Activated naive CD4-positive, alpha-beta T cell (primary cell): ENCODE measurements around the gene RBM3.

Experiments used
- DNase-seq, 4 experiments: peaks; one replicate each; lab custom pipeline; 2025; lab: John Stamatoyannopoulos, UW

The RBM3 gene

GRCh38 chrX:48578661-48579128 is 4.4 kb downstream of the RBM3 start:
- DNase-seq = no peak

GRCh38 chrX:48579259-48579658 is 5.0 kb downstream of the RBM3 start:
- no peak for DNase-seq

GRCh38 chrX:48580662-48581061 is 6.4 kb downstream of the RBM3 start:
- DNase-seq = no peak

GRCh38 chrX:48584698-48585097 is 10.4 kb downstream of the RBM3 start:
- no peak for DNase-seq

- no peak for DNase-seq
Observed at GRCh38 chrX:48589482-48590162, 15.3 kb downstream of the RBM3 start.

DNA sequence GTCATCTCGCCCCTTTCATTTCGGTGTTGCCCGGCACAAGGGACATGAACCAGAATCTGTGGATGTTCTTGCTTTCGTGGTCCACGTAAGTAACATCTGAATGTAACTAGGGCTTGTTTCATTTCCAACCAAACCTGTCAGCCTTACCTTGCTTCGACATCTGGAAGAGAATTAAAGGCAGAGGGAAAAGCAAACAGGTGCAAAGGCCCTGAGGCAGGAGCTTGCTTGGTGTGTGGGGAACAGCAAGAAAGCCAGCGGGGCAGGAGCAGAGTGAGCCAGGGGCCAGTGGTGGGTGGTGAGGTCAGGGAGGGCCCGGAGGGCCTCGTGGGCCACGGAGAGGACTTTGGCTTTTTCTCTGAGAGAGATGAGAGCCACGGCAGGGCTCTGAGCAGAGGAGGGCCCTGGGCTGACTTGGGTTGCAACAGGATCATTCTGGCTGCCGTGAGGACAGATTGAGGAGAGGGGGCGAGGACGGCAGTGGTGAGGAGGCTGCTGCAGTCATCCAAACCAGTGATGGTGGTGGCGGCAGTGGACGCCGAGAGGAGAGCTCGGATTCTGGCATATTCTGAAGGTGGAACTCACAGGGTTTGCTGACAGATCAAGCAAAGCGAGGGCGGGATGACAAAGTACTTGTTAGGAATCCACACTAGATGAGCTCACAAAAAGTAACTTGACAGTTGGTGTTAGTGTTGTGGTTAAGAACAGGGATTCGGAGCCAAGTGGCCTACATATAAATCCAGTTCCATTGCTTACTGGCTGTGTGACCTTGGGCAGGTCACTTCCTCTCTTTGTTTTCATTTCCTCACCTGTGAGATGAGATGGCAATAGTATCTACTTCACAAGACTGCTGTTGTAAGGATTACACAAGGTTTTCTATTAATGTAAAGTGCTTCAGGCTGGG is 16.2 kb downstream of the RBM3 start:
- DNase-seq = no peak

DNA sequence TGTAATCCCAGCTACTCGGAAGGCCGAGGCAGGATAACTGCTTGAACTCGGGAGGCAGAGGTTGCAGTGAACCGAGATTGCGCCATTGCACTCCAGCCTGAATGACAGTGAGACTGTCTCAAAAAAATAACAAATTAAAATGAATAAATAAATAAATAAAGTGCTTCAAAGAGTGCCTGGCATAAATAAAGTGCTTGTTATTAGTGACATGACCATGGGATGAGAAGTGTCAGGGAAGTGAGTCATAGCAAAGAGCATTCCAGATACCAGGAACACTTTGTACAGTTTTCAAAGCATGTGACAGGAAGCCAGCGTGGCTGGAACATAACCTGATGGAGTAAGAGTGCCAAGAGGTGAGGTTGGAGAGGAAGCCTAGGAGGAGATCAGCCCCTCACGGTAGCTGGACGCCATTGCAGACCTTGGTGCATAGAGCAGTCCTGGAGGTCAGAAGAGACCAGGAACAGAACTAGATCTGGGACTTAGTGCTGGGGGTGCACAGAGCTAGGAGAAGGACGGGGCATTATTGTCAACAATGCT is 17.0 kb downstream of the RBM3 start:
- no peak for DNase-seq

DNA sequence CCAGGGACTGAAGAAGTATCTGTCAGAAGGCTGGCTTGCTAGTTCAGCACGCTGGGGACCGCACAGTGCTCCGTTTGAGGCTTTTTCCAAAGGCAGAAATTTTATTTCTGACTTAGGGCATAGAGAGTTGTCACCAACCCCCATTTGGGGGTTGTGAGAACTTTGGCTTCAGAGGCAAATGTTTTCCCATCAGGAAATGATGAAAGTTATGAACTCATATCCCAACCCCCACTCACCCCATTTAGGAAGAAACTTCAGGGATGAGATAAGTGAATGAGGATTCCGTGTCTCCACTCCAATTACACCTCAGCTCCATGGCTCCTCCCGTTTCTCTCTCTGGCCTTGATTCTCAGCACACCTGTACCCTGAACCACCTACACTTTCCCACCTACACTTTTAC is 18.7 kb downstream of the RBM3 start:
- DNase-seq = no peak

GRCh38 chrX:48595929-48596328 is 21.6 kb downstream of the RBM3 start:
- DNase-seq = no peak

GRCh38 chrX:48597353-48598264 is 23.3 kb downstream of the RBM3 start, which contains the start of gene WDR13:
TSS of gene WDR13 (plus strand) at chrX:48597492. CDS start at chrX:48597997, 505 bp downstream.
- DNase-seq = peak; percentile 43 to 84 (median 76)

DNA sequence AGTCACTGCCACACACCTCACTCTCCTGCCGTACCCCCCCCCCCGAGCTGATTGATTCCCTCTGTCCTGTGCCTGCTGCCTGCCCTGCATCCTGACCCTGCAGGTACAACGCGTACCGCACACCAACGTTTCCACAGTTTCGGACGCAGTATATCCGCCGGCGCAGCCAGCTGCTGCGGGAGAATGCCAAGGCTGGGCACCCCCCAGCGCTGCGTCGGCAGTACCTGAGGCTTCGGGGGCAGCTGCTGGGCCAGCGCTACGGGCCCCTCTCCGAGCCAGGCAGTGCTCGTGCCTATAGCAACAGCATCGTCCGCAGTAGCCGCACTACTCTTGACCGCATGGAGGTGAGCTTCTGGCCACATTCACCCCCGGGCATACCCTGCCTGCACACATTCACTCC is 24.3 kb downstream of the RBM3 start:
- no peak for DNase-seq

GRCh38 chrX:48599341-48599740 is 25.1 kb downstream of the RBM3 start:
- DNase-seq = no peak

- DNase-seq = no peak
Observed at GRCh38 chrX:48600226-48600625, 25.9 kb downstream of the RBM3 start.

- DNase-seq = no peak
Observed at GRCh38 chrX:48601741-48602394, 27.6 kb downstream of the RBM3 start.

DNA sequence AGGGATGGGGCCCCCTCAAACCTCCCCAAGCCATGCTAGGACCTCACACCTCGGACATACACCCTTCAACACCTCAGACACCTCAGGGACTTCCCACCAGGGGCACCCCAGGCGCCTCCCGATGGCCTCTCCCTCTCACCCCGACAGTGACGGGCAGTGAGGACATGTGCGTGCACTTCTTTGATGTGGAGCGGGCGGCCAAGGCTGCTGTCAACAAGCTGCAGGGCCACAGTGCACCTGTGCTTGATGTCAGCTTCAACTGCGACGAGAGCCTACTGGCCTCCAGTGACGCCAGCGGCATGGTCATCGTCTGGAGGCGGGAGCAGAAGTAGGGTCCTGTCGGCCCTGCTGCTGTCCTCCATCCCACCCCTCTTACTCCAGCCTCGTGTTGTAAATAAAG is 30.4 kb downstream of the RBM3 start:
- no peak for DNase-seq

DNA sequence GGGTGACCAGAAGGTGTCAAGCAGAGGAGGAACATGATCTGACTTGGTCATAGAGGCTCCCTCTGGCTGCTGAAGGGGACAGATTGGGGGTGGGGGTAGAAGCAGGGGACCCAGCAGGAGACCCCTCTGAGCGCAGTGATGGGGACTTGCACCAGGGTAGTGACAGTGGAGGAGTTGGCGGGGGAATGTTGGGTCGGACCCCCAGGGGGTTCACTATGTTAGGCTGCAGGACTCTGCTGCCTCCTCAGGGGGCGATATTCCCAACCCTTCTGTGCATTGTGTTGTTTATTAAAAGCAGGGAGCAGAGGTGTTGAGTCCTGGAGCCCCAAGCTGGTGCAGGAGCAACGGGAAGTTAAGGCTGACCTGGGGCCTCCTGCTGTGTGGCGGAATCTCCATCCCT is 31.8 kb downstream of the RBM3 start:
- DNase-seq = no peak

GRCh38 chrX:48611703-48612102 is 37.4 kb downstream of the RBM3 start:
- DNase-seq = no peak

DNA sequence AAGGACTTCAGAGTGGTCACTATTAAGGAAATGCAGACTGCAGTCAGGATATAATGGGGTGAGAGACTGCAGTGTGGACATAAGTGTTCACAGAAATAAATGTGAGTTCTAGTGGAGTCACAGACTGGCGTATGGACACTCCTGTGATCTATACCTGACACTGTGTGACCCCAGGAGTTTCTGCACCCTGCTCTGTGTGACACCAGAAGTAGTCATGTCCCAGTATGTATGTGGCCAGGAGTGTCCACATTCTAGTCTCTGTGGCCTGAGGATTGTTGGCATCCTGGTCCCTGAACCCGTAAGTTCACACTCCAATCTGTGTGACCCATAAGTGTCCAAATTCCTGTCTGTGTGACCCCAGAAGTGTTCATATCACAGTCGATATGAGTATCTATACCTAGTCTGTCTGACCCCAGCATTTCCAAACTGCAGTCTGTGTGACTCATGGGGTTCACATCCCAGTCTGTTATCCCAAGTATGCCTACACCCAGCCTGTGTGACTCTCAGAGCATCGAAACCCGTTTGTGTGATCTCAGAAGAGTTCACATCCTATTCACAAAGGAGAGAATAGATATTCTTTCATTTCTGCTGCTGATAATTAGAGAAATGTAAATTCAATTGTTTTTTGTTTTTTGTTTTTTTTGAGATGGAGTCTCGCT is 39.3 kb downstream of the RBM3 start:
- no peak for DNase-seq

DNA sequence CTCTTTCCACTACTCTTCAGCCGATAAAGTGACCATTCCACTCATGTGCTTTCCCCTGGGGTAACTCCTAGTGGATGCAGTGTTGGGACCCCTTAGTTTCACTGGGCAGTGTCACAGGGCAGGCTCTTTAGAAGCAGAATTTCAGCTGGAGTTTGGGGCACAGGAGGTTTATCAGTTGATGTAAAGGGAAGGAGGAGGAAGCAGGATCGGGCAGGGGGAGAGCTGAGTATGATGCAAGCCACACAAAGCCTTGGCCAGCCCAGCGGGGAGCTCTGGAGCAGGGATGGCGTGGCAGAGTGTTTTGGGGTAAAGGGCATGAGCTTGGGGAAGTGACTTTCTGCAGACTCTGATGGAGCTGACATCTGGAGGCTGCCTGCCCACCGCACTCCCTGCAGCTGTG is 42.3 kb downstream of the RBM3 start:
- no peak for DNase-seq

DNA sequence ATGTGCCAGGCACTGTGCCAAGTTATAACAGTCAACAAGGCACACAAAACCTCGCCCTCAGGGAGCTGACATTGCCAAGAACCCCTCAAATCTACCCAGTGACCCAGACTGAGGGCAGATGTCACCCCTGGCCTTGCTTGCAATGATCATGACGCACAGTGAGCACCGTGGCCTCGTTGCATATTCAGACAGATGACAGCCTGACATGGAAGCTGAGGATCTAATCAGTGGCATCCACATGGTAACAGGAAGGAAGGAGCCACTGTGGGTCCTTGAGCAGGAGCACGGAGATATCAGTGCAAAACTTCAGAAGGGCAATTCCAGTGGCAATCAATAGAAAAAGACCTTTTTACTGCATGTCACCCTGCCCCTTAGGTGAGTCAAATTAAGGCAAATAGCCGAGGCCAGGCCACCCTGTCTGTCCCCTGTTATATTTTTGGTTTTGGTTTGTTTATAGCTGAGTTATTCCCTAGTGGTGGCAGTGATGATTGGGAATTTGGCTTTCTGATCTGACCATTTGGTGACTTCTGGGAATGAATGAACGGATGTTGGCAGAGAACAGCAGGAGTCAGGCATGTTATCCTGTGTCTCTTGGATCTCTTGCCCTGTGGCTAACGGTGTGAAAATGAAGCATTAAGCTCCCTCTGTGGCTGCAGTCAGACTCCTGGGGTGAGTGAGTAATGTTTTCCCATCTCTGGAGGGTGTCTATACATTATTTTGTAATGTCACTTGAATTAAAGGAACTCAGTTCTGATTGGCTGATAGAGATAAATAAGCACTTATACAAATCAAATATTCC is 43.5 kb downstream of the RBM3 start:
- no peak for DNase-seq
